Vagina (tissue), 2 donors: ENCODE data around the gene ACAP3. TPM values are rescaled to one million over a fixed set of nuclear protein-coding genes. Genes with fewer than 3 reads are reported as not detected.
A peak's percentile ranks its signal among the peaks of the same experiment; 100 is the strongest.
"Not testable (repeated sequence)": the region's sequence is repeated elsewhere in the genome, so short reads cannot be mapped to it uniquely, and the experiment has no call there.

Source experiments
- DNase-seq, 2 donors: peaks; one replicate each; pipeline ENCODE4 v3.0.0-alpha.2; 2017; ENCODE audit errors: extremely low spot score in 2 of 2
- H3K27ac ChIP-seq: fragments of 200-600 bp; sonication (generic); one replicate; pipeline ENCODE4 v1.5.1; 2019
- H3K27me3 ChIP-seq: fragments of 200-600 bp; sonication (generic); one replicate; pipeline ENCODE4 v1.5.1; 2019
- H3K36me3 ChIP-seq, 2 donors: fragments of 200-600 bp; sonication (generic); one replicate each; pipeline ENCODE4 v1.5.1; 2017 to 2019
- H3K4me1 ChIP-seq: fragments of 200-600 bp; sonication (generic); one replicate; pipeline ENCODE4 v1.5.1; 2019
- H3K4me3 ChIP-seq, 2 donors: fragments of 200-600 bp; sonication (generic); 1 replicate in 1 of 2; 2 replicates in 1 of 2; pipeline ENCODE4 v1.5.1; 2016 to 2019
- H3K9me3 ChIP-seq: fragments of 200-600 bp; sonication (generic); one replicate; pipeline ENCODE4 v1.5.1; 2019
- CTCF ChIP-seq, 3 experiments: fragments of 450-650 bp in 2 of 3; fragments of 200-600 bp in 1 of 3; sonication (generic) in 1 of 3; IDR thresholded peaks; one replicate each; pipeline ENCODE4 v1.5.1; 2017 to 2019; ENCODE audit warnings: antibody characterized with exemption in 3 of 3, mild to moderate bottlenecking in 2 of 3, moderate library complexity in 2 of 3
- POLR2A ChIP-seq, 2 donors: fragments of 450-650 bp; IDR thresholded peaks; one replicate each; pipeline ENCODE4 v1.6.1; 2017; ENCODE audit warnings: antibody characterized with exemption in 2 of 2, mild to moderate bottlenecking in 2 of 2, moderate library complexity in 2 of 2
- POLR2AphosphoS5 ChIP-seq, 2 donors: sonication (generic); formaldehyde crosslinking; IDR thresholded peaks; one replicate each; pipeline ENCODE4 v1.9.0; 2017; ENCODE audit warnings: antibody characterized with exemption in 2 of 2, mild to moderate bottlenecking in 2 of 2, low read depth in 1 of 2; ENCODE audit not compliant: insufficient read depth in 1 of 2
- intact Hi-C: fragments of 100-400 bp; cut with DNase I; formaldehyde crosslinking; loops from one replicate; pipeline ENCODE4 v1.15.1; 2023
- total RNA-seq: library from RNA; depleted of rRNA; stranded (reverse); fragments of >200 nt; gene quantifications from one replicate; pipeline ENCODE4 v1.2.3, GENCODE V29; 2016

The ACAP3 gene
- total RNA-seq, 1 donor from 2014 or later = 68.5 TPM

GRCh38 chr1:1250786-1251284, 56.9 kb downstream of the ACAP3 start:
- Histone ChIP-seq H3K4me3 (no peak overlapping the region), H3K27me3 (no peaks in the 10 kb centered on the region), H3K36me3 (peaks cover 0 to 27% of the 10 kb centered on the region in 2 donors), H3K9me3 (no peaks in the 10 kb centered on the region), H3K4me1 (peaks cover 10% of the 10 kb centered on the region), H3K27ac (no peak overlapping the region)
- DNase-seq = no peak
- intact Hi-C loops = no loop called here
- no peak for TF ChIP-seq POLR2A (IDR thresholded peaks at IDR 0.05)
- TF ChIP-seq CTCF (IDR thresholded peaks at IDR 0.05) = no peak
- no peak for TF ChIP-seq POLR2AphosphoS5 (IDR thresholded peaks at IDR 0.05; ENCODE audit: insufficient read depth in 1 of 2, low read depth in 1 of 2)

- H3K27me3 ChIP-seq, H3K27ac ChIP-seq, DNase-seq, H3K9me3 ChIP-seq, intact Hi-C loops, H3K4me3 ChIP-seq, H3K36me3 ChIP-seq: not testable (repeated sequence)
- H3K4me1 ChIP-seq = peaks cover 10% of the 10 kb centered on the region
Observed at GRCh38 chr1:1248009-1248913, 59.5 kb downstream of the ACAP3 start.

- DNase-seq = no peak
- Histone ChIP-seq H3K27ac (no peak overlapping the region), H3K4me1 (peaks cover 10% of the 10 kb centered on the region), H3K27me3 (no peaks in the 10 kb centered on the region), H3K9me3 (no peaks in the 10 kb centered on the region), H3K4me3 (no peak overlapping the region), H3K36me3 (no peaks in the 10 kb centered on the region)
- TF ChIP-seq POLR2AphosphoS5 (IDR thresholded peaks at IDR 0.05; ENCODE audit: insufficient read depth in 1 of 2, low read depth in 1 of 2) = no peak
- TF ChIP-seq CTCF (IDR thresholded peaks at IDR 0.05) = no peak
- TF ChIP-seq POLR2A (IDR thresholded peaks at IDR 0.05) = no peak
- intact Hi-C loops = no loop called here
Observed at GRCh38 chr1:1247341-1247913, 60.3 kb downstream of the ACAP3 start.

GRCh38 chr1:1246577-1247340, 61.0 kb downstream of the ACAP3 start, which contains the start of gene C1QTNF12:
Gene C1QTNF12 (minus strand): TSS chr1:1246722. CDS start chr1:1246690, 32 bp downstream.
- no peaks in the 10 kb centered on the region for H3K9me3 ChIP-seq
- H3K4me3 ChIP-seq = peak within 1 kb of the TSS in 1 of 2 donors; percentile 18
- intact Hi-C loops = no loop called here
- no peaks in the 10 kb centered on the region for H3K36me3 ChIP-seq
- TF ChIP-seq POLR2A (IDR thresholded peaks at IDR 0.05) = no peak
- TF ChIP-seq POLR2AphosphoS5 (IDR thresholded peaks at IDR 0.05; ENCODE audit: insufficient read depth in 1 of 2, low read depth in 1 of 2) = no peak
- no peak for TF ChIP-seq CTCF (IDR thresholded peaks at IDR 0.05)
- DNase-seq = no peak
- H3K4me1 ChIP-seq = peaks cover 10% of the 10 kb centered on the region
- no peaks in the 10 kb centered on the region for H3K27me3 ChIP-seq
- H3K27ac ChIP-seq = no peak within 1 kb of the TSS

- H3K27me3 ChIP-seq = no peaks in the 10 kb centered on the region
Observed at GRCh38 chr1:1245817-1246576, 61.7 kb downstream of the ACAP3 start.

More at GRCh38 chr1:1245817-1246576, 61.7 kb downstream of the ACAP3 start:
- TF ChIP-seq POLR2A (IDR thresholded peaks at IDR 0.05) (no peak), POLR2AphosphoS5 (IDR thresholded peaks at IDR 0.05; ENCODE audit: insufficient read depth in 1 of 2, low read depth in 1 of 2) (no peak), CTCF (IDR thresholded peaks at IDR 0.05) (no peak)
- H3K36me3 ChIP-seq = no peaks in the 10 kb centered on the region
- H3K4me1 ChIP-seq = peaks cover 10% of the 10 kb centered on the region
- no peak for DNase-seq
- no peak overlapping the region for H3K27ac ChIP-seq
- peak overlapping the region in 1 of 2 donors; percentile 18 for H3K4me3 ChIP-seq
- H3K9me3 ChIP-seq = no peaks in the 10 kb centered on the region
- intact Hi-C loops = no loop called here
